ENCODE results near the gene TXN2. TPM values are rescaled to one million over a fixed set of nuclear protein-coding genes. Genes with fewer than 3 reads are reported as not detected.

TXN2 gene
- total RNA-seq, 4 donors from 2014 or later, result 64.9 to 122 (median 86.0) TPM

DNA sequence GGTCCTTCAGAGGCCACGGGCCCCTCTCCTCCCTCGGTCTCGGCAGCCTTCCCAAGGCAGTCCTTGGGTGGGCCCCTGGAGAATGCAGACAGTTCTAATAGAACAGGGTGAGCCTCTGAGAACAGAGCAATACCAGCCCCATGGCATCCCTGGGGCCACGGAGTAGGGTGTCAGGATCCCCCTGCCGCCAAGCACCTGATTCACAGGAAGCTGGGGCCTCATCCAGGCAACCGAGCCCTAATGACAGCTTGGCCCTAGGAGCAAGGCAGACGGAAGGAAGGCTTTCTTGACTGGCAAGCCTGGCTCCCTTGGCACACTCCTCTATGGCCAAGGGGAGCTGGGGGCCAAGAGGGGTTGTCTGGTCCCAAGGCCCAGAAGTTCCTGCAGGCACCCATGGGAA, 15.2 kb downstream of the TXN2 start:
- TF ChIP-seq POLR2A (IDR thresholded peaks at IDR 0.05), result no peak
- TF ChIP-seq, protein P1, sequence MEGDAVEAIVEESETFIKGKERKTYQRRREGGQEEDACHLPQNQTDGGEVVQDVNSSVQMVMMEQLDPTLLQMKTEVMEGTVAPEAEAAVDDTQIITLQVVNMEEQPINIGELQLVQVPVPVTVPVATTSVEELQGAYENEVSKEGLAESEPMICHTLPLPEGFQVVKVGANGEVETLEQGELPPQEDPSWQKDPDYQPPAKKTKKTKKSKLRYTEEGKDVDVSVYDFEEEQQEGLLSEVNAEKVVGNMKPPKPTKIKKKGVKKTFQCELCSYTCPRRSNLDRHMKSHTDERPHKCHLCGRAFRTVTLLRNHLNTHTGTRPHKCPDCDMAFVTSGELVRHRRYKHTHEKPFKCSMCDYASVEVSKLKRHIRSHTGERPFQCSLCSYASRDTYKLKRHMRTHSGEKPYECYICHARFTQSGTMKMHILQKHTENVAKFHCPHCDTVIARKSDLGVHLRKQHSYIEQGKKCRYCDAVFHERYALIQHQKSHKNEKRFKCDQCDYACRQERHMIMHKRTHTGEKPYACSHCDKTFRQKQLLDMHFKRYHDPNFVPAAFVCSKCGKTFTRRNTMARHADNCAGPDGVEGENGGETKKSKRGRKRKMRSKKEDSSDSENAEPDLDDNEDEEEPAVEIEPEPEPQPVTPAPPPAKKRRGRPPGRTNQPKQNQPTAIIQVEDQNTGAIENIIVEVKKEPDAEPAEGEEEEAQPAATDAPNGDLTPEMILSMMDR (IDR thresholded peaks at IDR 0.05 in 4 of 5, conservative IDR thresholded peaks at IDR 0.05 in 1 of 5), result no peak
- ATAC-seq, result no peak
- no peaks in the 10 kb centered on the region for H3K27me3 ChIP-seq
- DNase-seq, result no peak
- no peak overlapping the region for H3K4me3 ChIP-seq
- intact Hi-C loops (cut with DNase I; ENCODE audit: low total_unique reads), result loop anchor here (1.0 to 10.0 kb wide), 5 partner anchors 78 to 1151 kb away; partner anchors contain the start of gene MB
- peak overlapping the region; percentile 91 to 98 (median 94) for H3K27ac ChIP-seq
- no peaks in the 10 kb centered on the region for H3K36me3 ChIP-seq
- H3K4me1 ChIP-seq, result peaks cover 81 to 83% of the 10 kb centered on the region in 2 donors
- in situ Hi-C loops (cut with MboI; ENCODE audit: low sequenced_read_pairs in 4 of 4), result no loop called here
- H3K9me3 ChIP-seq, result no peaks in the 10 kb centered on the region

- in situ Hi-C loops (cut with MboI; ENCODE audit: low sequenced_read_pairs in 4 of 4) (no loop called here), intact Hi-C loops (cut with DNase I; ENCODE audit: low total_unique reads) (loop anchor here (1.0 to 10.0 kb wide), 5 partner anchors 77 to 1151 kb away; partner anchors contain the start of gene MB)
- ATAC-seq (peak; percentile 67 to 68), DNase-seq (peak; percentile 94 to 98)
- Histone ChIP-seq H3K4me3 (peak overlapping the region in 1 of 4 donors; percentile 4), H3K27me3 (no peaks in the 10 kb centered on the region), H3K27ac (peak overlapping the region; percentile 91 to 98 (median 94)), H3K36me3 (no peaks in the 10 kb centered on the region), H3K4me1 (peaks cover 79 to 80% of the 10 kb centered on the region in 2 donors), H3K9me3 (no peaks in the 10 kb centered on the region)
- TF ChIP-seq, protein P1 (IDR thresholded peaks at IDR 0.05 in 4 of 5, conservative IDR thresholded peaks at IDR 0.05 in 1 of 5), result no peak
- TF ChIP-seq POLR2A (IDR thresholded peaks at IDR 0.05), result peak; percentile 53 to 67
Observed at GRCh38 chr22:36465232-36466021, 16.0 kb downstream of the TXN2 start.

- ATAC-seq, result no peak
Observed at GRCh38 chr22:36464715-36465231, 16.7 kb downstream of the TXN2 start.

DNA sequence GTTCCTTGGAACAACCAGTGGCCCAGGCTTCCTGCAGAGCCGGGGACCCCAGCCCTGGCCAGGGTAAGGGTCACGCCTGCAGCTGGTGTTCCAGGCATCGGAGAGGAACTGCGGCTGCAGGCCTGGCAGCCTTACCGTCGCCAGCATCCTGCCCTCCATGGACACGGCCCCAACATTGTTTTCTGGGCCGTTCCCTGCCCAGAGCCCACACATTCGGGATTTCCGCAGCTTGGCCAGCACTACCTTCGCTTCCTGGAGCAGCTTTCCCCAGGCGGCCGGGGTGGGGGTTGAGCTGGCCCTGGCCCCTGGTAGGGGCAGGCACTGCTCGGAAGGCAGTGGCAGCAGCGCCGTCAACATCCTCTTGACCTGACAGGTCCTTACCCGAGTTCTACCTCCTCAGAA, 17.7 kb downstream of the TXN2 start:
- TF ChIP-seq POLR2A (IDR thresholded peaks at IDR 0.05), result peak in 1 of 2 donors; percentile 17
- TF ChIP-seq, protein P1 (IDR thresholded peaks at IDR 0.05 in 4 of 5, conservative IDR thresholded peaks at IDR 0.05 in 1 of 5), result no peak
- no peaks in the 10 kb centered on the region for H3K9me3 ChIP-seq
- H3K27me3 ChIP-seq, result no peaks in the 10 kb centered on the region
- in situ Hi-C loops (cut with MboI; ENCODE audit: low sequenced_read_pairs in 4 of 4), result no loop called here
- ATAC-seq (no peak), DNase-seq (no peak)
- peaks cover 65 to 70% of the 10 kb centered on the region in 2 donors for H3K4me1 ChIP-seq
- no peaks in the 10 kb centered on the region for H3K36me3 ChIP-seq
- H3K4me3 ChIP-seq, result no peak overlapping the region
- intact Hi-C loops (cut with DNase I; ENCODE audit: low total_unique reads), result loop anchor here (5.0 to 10.0 kb wide), 4 partner anchors 136 to 1149 kb away; partner anchors contain the start of gene MB
- H3K27ac ChIP-seq, result peak overlapping the region; percentile 91 to 98 (median 94)

More at GRCh38 chr22:36464715-36465231, 16.7 kb downstream of the TXN2 start:
- intact Hi-C loops (cut with DNase I; ENCODE audit: low total_unique reads) (loop anchor here (5.0 to 10.0 kb wide), 5 partner anchors 137 to 1150 kb away; partner anchors contain the start of gene MB), in situ Hi-C loops (cut with MboI; ENCODE audit: low sequenced_read_pairs in 4 of 4) (no loop called here)
- H3K9me3 ChIP-seq, result no peaks in the 10 kb centered on the region
- no peak for DNase-seq
- peak overlapping the region; percentile 91 to 98 (median 94) for H3K27ac ChIP-seq
- H3K4me3 ChIP-seq, result peak overlapping the region in 2 of 4 donors; percentile 0 to 4
- H3K4me1 ChIP-seq, result peaks cover 74 to 77% of the 10 kb centered on the region in 2 donors
- TF ChIP-seq, protein P1 (IDR thresholded peaks at IDR 0.05 in 4 of 5, conservative IDR thresholded peaks at IDR 0.05 in 1 of 5), result no peak
- peak; percentile 22 to 39 for TF ChIP-seq POLR2A (IDR thresholded peaks at IDR 0.05)
- no peaks in the 10 kb centered on the region for H3K27me3 ChIP-seq
- H3K36me3 ChIP-seq, result no peaks in the 10 kb centered on the region
